ENCODE measurements around the gene OCA2. TPM values are rescaled to one million over a fixed set of nuclear protein-coding genes. Genes with fewer than 3 reads are reported as not detected.

Gene OCA2
- polyA plus RNA-seq, 1 donor (not counting 4 experiments of a cell fraction or from before 2014, with no cell fraction given) = 0.05 TPM

GRCh38 chr15:27989427-27989826 lies 109.7 kb downstream of the OCA2 start:
- TF ChIP-seq EZH2 (IDR thresholded peaks at IDR 0.05; ENCODE audit: low read length) = no peak
- TF ChIP-seq CTCF (optimal IDR thresholded peaks at IDR 0.05 in 1 of 3, IDR thresholded peaks at IDR 0.05 in 1 of 3, conservative IDR thresholded peaks at IDR 0.05 in 1 of 3; ENCODE audit: extremely low read depth in 1 of 3, insufficient read depth in 2 of 3, low read length in 3 of 3) = no peak
- H3K9me3 ChIP-seq (ENCODE audit: control insufficient read depth, low read depth, low read length) = peaks cover 5% of the 10 kb centered on the region
- no peak overlapping the region for H2AFZ ChIP-seq (ENCODE audit: control insufficient read depth, low read length)
- dilution Hi-C loops (cut with MboI; ENCODE audit: extremely low pct_ligation_motif_present, low sequenced_read_pairs) = no loop called here
- no peaks in the 10 kb centered on the region for H3K79me2 ChIP-seq (ENCODE audit: control insufficient read depth, insufficient read depth, low read length)
- H3K4me1 ChIP-seq (ENCODE audit: control insufficient read depth, extremely low read depth, insufficient read depth, low read length) = no peaks in the 10 kb centered on the region
- no peaks in the 10 kb centered on the region for H4K20me1 ChIP-seq (ENCODE audit: control insufficient read depth, extremely low read depth, insufficient read depth, low read length)
- DNase-seq (ENCODE audit: low read depth, low spot score) (no peak), FAIRE-seq (no peak)
- no peaks in the 10 kb centered on the region for H3K27me3 ChIP-seq (ENCODE audit: control insufficient read depth, extremely low read depth, insufficient read depth, low read length)
- H3K9ac ChIP-seq (ENCODE audit: control insufficient read depth, extremely low read depth, insufficient read depth, low read length) = no peak overlapping the region
- H3K4me3 ChIP-seq (ENCODE audit: control insufficient read depth in 2 of 3, extremely low read depth in 1 of 3, insufficient read depth in 2 of 3, low read depth in 1 of 3, low read length in 3 of 3) = no peak overlapping the region
- no peaks in the 10 kb centered on the region for H3K9me1 ChIP-seq (ENCODE audit: control insufficient read depth, extremely low read depth, insufficient read depth, low read length)
- no peaks in the 10 kb centered on the region for H3K36me3 ChIP-seq (ENCODE audit: control insufficient read depth in 2 of 2, extremely low read depth in 1 of 2, insufficient read depth in 2 of 2, low read length in 2 of 2)
- no peak overlapping the region for H3K27ac ChIP-seq (ENCODE audit: control insufficient read depth, insufficient read depth, low read length)
- H3K4me2 ChIP-seq (ENCODE audit: control insufficient read depth, extremely low read depth, insufficient read depth, low read depth, low read length) = no peak overlapping the region

DNA sequence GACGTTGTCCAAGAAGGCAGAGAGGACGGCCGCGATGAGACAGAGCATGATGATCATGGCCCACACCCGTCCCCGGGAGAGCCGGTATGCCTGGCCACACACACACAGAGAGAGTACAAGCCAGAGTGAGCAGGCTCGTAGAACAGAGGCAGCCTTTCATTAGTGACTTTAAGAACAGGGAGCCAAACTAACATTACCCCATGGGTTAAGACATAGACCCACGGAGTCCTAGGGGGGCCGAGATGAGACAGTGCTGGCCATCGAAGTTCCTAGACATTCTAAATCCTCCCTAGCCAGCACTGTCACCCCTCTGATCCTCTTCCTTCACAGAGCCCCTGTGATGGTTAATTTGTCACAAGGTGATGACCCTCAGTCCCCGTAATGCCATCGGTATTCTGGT lies 114.0 kb downstream of the OCA2 start:
- Histone ChIP-seq H3K27me3 (ENCODE audit: control insufficient read depth, extremely low read depth, insufficient read depth, low read length) (no peaks in the 10 kb centered on the region), H2AFZ (ENCODE audit: control insufficient read depth, low read length) (no peak overlapping the region), H3K9ac (ENCODE audit: control insufficient read depth, extremely low read depth, insufficient read depth, low read length) (no peak overlapping the region), H3K9me1 (ENCODE audit: control insufficient read depth, extremely low read depth, insufficient read depth, low read length) (no peaks in the 10 kb centered on the region), H4K20me1 (ENCODE audit: control insufficient read depth, extremely low read depth, insufficient read depth, low read length) (no peaks in the 10 kb centered on the region), H3K79me2 (ENCODE audit: control insufficient read depth, insufficient read depth, low read length) (no peaks in the 10 kb centered on the region), H3K9me3 (ENCODE audit: control insufficient read depth, low read depth, low read length) (peaks cover 6% of the 10 kb centered on the region), H3K4me1 (ENCODE audit: control insufficient read depth, extremely low read depth, insufficient read depth, low read length) (no peaks in the 10 kb centered on the region), H3K27ac (ENCODE audit: control insufficient read depth, insufficient read depth, low read length) (no peak overlapping the region), H3K4me2 (ENCODE audit: control insufficient read depth, extremely low read depth, insufficient read depth, low read depth, low read length) (no peak overlapping the region), H3K4me3 (ENCODE audit: control insufficient read depth in 2 of 3, extremely low read depth in 1 of 3, insufficient read depth in 2 of 3, low read depth in 1 of 3, low read length in 3 of 3) (no peak overlapping the region), H3K36me3 (ENCODE audit: control insufficient read depth in 2 of 2, extremely low read depth in 1 of 2, insufficient read depth in 2 of 2, low read length in 2 of 2) (no peaks in the 10 kb centered on the region)
- TF ChIP-seq CTCF (optimal IDR thresholded peaks at IDR 0.05 in 1 of 3, IDR thresholded peaks at IDR 0.05 in 1 of 3, conservative IDR thresholded peaks at IDR 0.05 in 1 of 3; ENCODE audit: extremely low read depth in 1 of 3, insufficient read depth in 2 of 3, low read length in 3 of 3) (no peak), EZH2 (IDR thresholded peaks at IDR 0.05; ENCODE audit: low read length) (no peak)
- DNase-seq (ENCODE audit: low read depth, low spot score) = no peak
- FAIRE-seq = no peak
- dilution Hi-C loops (cut with MboI; ENCODE audit: extremely low pct_ligation_motif_present, low sequenced_read_pairs) = no loop called here
